ENCODE measurements around the gene CDH4.

- no peak for TF ChIP-seq CTCF (IDR thresholded peaks at IDR 0.05; ENCODE audit: borderline replicate concordance, extremely low read depth, low read length, poor library complexity, severe bottlenecking)
- TF ChIP-seq EZH2 (IDR thresholded peaks at IDR 0.05; ENCODE audit: borderline replicate concordance, low read depth, low read length, severe bottlenecking), result no peak
Observed at GRCh38 chr20:61775423-61775822, 523.4 kb downstream of the CDH4 start.
